PFSK-1 (cell line): ENCODE measurements around the gene DOK4.

Experiments
- FOXP2 ChIP-seq: optimal IDR thresholded peaks from 2 replicates; pipeline ENCODE3; 2011; ENCODE audit warnings: borderline replicate concordance, control low read depth, inconsistent platforms; ENCODE audit not compliant: insufficient read depth; ENCODE audit errors: extremely low read length, extremely low read depth
- POLR2AphosphoS5 ChIP-seq: IDR thresholded peaks from 2 replicates; pipeline ENCODE4 v1.6.1; 2012; ENCODE audit warnings: low read depth, mild to moderate bottlenecking, control low read depth, low read length, moderate library complexity
- REST ChIP-seq, 2 experiments: IDR thresholded peaks; 2 replicates each; pipeline versions ENCODE4 v1.6.1 to v1.8.0; 2011 to 2012; ENCODE audit warnings: low read depth in 2 of 2, low read length in 2 of 2, control low read depth in 1 of 2, inconsistent platforms in 1 of 2, mild to moderate bottlenecking in 1 of 2, moderate library complexity in 1 of 2; ENCODE audit not compliant: insufficient read depth in 1 of 2
- SIN3A ChIP-seq: IDR thresholded peaks from 2 replicates; pipeline ENCODE4 v1.6.1; 2012; ENCODE audit warnings: mild to moderate bottlenecking, low read length, moderate library complexity, borderline replicate concordance; ENCODE audit not compliant: insufficient read depth
- TAF1 ChIP-seq: IDR thresholded peaks from 2 replicates; pipeline ENCODE4 v1.6.1; 2012; ENCODE audit warnings: low read length, control low read depth, borderline replicate concordance; ENCODE audit not compliant: insufficient read depth

The DOK4 gene

GRCh38 chr16:57525761-57526160 lies 39.5 kb upstream of the DOK4 start:
- no peak for TF ChIP-seq TAF1
- TF ChIP-seq POLR2AphosphoS5 = no peak
- TF ChIP-seq FOXP2 = no peak
- no peak for TF ChIP-seq SIN3A
- TF ChIP-seq REST (IDR thresholded peaks at IDR 0.05; ENCODE audit: insufficient read depth in 1 of 2, low read depth in 2 of 2, low read length in 2 of 2) = no peak

DNA sequence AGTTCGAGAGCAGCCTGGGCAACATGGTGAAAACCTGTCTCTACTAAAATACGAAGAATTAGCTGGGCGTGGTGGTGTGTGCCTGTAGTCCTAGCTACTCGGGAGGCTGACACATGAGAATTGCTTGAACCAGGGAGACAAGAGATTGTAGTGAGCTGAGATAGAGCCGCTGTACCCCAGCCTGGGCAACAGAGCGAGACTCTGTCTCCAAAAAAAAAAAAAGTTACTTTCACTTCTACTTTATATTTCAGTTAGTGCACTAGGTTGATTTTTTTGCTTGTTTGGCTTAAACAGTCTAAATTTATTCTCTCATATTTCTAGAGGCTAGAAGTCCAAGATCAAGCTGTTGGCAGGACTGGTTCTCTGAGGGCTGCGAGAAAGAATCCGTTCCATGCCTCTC lies 36.7 kb upstream of the DOK4 start:
- TF ChIP-seq POLR2AphosphoS5 = no peak
- no peak for TF ChIP-seq TAF1
- TF ChIP-seq FOXP2 = no peak
- TF ChIP-seq REST (IDR thresholded peaks at IDR 0.05; ENCODE audit: insufficient read depth in 1 of 2, low read depth in 2 of 2, low read length in 2 of 2) = no peak
- TF ChIP-seq SIN3A = no peak

- TF ChIP-seq POLR2AphosphoS5 (no peak), REST (IDR thresholded peaks at IDR 0.05; ENCODE audit: insufficient read depth in 1 of 2, low read depth in 2 of 2, low read length in 2 of 2) (no peak), FOXP2 (no peak), SIN3A (no peak), TAF1 (no peak)
These were observed 33.6 kb upstream of the DOK4 start for GRCh38 chr16:57519796-57520360.

DNA sequence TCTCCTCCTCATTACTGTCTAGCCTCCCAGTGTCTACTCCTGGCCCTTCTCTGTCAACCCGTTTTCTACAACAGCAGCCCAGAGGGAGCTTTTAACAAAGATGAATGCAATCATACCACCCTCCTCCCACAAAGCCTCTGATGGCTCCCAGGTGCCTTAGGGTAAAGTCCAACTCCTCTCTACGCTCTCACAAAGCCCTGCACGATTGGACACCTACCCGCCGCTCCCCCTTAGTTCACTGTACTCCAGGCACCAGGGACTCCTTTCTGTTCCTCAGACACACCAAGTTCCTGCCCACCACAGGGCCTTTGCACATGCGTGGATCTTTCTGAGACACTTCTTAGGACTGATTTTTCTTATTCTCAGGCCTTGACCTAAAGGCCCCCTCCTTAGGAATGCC lies 32.6 kb upstream of the DOK4 start:
- no peak for TF ChIP-seq FOXP2
- no peak for TF ChIP-seq REST (IDR thresholded peaks at IDR 0.05; ENCODE audit: insufficient read depth in 1 of 2, low read depth in 2 of 2, low read length in 2 of 2)
- TF ChIP-seq POLR2AphosphoS5 = no peak
- TF ChIP-seq TAF1 = no peak
- TF ChIP-seq SIN3A = no peak

DNA sequence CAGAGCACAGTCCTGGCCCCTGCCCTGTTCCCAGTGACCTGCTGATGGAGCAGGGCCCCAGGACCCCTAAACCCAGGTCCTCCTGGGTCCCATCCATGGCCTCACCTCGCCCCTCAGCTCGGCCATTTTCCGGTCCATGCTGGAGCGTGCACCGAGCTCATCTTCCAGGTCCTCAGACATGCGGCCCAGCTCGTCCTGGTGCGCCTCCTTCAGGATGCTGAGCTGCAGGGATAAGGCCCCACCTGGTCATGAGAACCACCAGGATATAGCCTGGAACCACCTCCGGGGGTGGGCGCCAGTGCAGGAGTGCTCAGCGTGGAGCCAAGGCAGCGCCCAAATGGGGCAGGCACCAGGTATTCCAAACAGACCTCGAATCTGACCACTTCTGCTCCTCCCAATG lies 32.2 kb upstream of the DOK4 start:
- TF ChIP-seq POLR2AphosphoS5 (no peak), TAF1 (no peak), REST (IDR thresholded peaks at IDR 0.05; ENCODE audit: insufficient read depth in 1 of 2, low read depth in 2 of 2, low read length in 2 of 2) (no peak), SIN3A (no peak), FOXP2 (no peak)
